GM19397 (cell line): Measurements from ENCODE around the gene NLRC5.
"Not testable (repeated sequence)": the region's sequence is repeated elsewhere in the genome, so short reads cannot be mapped to it uniquely, and the experiment has no call there.

Experiments
- ATAC-seq: cut with Tn5 transposase; IDR thresholded peaks from one replicate; pipeline ENCODE4 v1.9.1; 2021; ENCODE audit warnings: mild to moderate bottlenecking, moderate library complexity; ENCODE audit not compliant: unreplicated experiment

The NLRC5 gene

DNA sequence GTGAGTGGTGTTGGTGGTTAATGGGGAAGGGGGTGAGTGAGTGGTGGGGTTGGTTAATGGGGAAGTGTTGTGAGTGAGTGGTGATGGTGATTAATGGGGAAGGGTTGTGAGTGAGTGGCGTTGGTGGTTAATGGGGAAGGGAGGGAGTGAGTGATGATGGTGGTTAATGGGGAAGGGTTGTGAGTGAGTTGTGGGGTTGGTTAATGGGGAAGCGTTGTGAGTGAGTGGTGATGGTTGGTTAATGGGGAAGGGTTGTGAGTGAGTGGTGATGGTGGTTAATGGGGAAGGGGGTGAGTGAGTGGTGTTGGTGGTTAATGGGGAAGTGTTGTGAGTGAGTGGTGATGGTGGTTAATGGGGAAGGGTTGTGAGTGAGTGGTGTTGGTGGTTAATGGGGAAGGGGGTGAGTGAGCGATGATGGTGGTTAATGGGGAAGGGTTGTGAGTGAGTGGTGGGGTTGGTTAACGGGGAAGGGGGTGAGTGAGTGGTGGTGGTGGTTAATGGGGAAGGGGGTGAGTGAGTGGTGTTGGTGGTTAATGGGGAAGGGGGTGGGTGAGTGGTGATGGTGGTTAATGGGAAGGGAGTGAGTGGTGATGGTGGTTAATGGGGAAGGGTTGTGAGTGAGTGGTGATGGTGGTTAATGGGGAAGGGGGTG, 81.8 kb downstream of the NLRC5 start:
- ATAC-seq = not testable (repeated sequence)

DNA sequence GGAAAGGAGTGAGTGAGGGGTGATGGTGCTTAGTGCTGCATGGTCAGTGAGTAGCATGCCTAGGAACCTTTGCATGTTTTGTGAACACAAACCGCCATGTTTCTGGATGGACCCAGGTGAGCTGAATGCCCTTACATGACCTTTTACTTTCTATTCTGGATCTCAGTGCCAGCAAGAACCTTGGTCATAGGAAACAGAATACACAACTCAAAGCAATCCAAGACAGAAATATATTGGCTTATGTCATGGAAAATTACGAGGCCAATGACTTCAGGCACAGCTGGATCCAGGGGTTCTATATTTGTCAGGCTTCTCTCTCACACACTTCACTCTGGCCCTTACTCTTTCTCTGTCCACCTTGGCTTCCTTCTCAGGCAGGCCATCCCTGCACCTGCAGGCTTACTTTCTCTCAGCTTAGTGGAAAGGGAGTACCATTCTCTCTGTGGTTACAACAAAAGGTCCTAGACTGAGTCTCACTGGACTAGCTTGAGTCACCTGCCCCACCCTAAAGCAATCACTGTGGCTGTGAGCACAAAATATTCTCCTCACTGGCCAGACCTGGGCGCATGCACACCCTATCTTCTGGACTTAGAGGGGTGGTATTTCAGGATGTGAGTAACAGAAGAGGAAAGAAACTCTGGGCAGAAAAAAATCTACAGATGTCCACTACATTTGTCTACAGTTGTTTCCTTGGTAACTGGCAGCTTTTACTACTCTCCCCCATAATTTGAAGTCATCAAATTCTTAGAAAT, 82.7 kb downstream of the NLRC5 start:
- no peak for ATAC-seq

- no peak for ATAC-seq
Measured at GRCh38 chr16:57072616-57073275, 83.4 kb downstream of the NLRC5 start.

DNA sequence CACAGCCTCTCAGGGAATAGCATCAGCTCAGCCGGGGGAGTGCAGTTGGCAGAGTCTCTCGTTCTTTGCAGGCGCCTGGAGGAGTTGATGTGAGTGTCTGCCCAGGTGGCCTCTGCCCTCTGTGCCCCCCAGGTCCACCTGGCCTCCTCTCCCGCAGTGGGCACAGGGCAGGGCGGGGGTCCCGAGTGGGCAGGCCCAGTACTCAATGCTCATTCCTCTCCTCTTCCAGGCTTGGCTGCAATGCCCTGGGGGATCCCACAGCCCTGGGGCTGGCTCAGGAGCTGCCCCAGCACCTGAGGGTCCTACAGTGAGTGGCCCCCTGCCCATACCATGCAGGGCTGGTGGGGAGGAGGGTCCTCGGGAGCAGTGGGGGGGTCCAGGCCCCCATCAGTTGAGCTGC, 88.4 kb downstream of the NLRC5 start:
- no peak for ATAC-seq

DNA sequence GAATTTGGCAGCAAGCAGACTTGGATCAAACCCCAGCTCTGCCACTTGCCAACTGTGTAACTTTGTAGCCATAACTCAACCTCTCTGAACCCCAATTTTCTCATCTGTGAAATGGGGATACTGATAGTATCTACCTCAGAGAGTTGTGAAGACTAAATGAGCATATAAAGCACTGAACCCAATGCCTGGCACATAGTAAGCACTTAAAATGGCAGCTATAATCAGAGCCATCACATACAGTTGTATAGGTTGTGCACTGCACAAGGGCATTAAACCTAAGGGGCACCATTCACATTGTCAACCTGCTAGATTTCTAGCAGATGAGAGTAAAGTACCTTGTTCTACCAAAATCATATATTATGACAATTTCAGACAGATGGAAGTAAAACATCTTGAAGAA, 92.4 kb downstream of the NLRC5 start:
- ATAC-seq = no peak

DNA sequence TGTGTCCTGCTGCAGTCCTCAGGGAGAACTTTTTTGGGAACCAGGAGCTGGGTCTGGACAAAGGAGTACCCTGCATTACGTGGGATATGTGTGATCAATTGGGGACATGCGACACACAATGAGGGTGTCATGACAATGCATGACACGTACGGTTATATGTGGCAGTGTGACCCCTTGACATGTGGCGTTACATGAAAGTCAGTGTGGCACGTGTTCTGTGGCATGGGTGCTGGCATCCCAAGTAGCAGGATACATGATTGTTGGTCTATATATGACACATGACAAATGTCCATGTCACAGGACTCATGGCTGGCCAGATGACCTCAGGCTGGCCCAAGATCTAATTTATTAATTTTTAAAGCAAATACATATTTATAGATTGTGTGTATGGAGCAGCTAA, 93.3 kb downstream of the NLRC5 start:
- no peak for ATAC-seq

- no peak for ATAC-seq
Measured at GRCh38 chr16:57083485-57084126, 94.2 kb downstream of the NLRC5 start.

GRCh38 chr16:57084257-57084770, 95.0 kb downstream of the NLRC5 start:
- no peak for ATAC-seq

- ATAC-seq = no peak
Measured at GRCh38 chr16:57084996-57085395, 95.6 kb downstream of the NLRC5 start.

DNA sequence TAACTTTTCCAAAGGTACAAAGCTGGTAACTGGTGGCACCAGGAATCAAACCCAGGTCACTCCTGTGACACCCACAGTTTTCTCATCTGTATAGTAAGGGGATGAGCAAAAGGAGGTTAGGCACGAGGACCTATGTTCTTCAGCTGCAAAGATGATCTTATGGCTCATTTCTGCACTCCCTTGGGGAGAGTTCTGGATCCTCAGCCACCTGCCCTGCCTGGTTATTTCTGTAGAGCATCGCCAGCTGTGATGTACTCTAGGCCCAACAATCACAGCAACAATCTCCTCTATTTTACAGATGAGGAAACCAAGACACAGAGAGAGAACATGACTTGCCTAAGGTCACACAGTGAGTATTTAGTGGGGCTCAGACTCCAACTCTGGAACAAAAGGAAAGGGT, 97.6 kb downstream of the NLRC5 start:
- ATAC-seq = no peak

DNA sequence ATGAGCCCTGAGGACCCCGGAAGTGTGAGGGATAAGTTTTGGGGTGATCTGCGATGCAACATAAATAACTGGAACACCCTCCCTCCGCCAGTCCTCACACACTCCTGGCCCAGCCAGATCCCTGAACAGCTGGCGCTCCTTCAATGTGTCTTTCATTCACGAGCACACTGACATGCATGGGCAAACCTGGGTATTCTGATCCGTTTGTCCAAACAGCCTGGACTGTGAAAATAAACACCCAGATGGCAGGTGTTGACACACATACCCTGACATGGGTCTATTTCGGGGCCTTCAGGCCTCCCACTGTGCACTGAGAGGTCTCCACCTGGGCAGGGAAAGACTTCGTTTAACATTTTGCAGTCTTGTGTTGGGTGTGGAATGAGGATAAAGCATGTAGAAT, 100.0 kb downstream of the NLRC5 start:
- ATAC-seq = no peak

GRCh38 chr16:57091200-57091974, 102.0 kb downstream of the NLRC5 start:
- ATAC-seq = no peak

DNA sequence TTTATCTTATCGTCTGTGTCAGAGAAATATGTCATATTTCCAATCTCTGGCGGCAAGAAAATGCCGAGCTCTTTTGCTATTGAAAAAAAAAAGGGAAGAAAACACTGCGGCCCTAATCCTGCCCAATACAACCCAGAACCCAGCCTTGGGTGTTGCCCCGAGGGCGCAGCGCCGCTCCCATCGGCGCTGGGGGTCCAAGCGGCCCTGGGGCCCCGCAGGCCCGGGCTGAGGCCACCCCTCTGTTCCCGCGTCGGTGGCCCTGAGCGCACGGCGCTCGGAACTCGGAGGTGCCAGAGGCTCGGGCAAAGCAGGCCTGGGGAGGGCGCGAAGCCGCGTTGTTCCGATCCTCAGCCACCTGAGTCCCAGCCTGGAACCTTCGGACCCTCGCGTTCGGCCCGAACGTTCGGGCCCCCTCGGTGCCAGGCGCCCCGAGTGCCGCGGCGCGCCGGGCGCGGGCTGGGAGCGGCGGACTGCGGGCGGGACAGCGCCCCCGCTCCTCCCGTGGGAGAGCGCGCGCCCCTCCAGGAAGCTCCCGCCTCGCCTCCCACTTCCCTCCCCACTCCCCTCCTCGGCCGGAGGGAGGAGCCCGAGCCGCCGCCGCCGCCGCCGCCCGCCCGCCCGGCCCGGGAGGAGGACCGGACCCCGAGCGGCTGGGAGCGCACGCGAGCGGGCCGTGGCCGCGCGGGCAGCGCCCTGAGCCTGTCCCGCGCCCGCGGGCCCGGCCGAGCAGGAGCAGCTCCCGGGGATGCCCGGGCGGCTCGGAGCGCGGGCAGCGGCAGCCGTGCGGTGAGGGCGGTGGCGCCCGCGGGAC, 102.8 kb downstream of the NLRC5 start, which contains the start of gene CPNE2:
CPNE2 (plus strand) TSS at position 609 of the 811 bp plus-strand sequence. CDS start 18,160 bp downstream, outside the sequence.
- peak; percentile 47 for ATAC-seq

DNA sequence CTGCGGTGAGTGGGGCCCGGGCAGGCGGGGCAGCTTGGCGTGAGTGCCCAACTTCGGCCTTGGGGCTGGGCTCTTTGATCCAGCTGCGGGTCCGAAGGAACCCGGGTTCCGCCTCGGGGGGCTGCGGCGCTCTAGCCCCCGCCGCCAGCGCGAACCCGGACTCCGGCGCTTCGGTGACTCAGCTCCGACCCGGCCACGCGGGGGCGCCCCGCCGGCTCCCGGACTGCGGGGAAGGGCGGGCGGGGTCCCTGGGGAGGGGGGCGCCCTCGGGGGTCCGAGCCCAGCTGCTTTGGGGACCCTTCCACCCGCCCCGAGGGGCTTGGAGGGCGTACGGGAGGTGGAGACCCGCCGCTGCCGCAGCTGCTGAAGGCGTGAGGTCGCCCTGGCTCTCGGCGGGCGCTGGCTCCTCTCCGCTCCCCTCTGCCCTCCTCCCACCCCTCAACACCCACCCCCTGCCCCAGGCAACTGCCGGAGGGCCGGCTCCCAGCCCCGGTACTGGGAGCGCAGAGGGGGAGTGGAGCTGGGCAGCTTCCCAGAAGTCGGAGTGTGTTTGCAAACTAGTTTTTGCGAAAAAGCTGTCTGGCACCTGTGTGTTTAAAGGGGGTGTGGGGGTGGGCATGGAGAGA, 103.5 kb downstream of the NLRC5 start:
- ATAC-seq = peak; percentile 33

- ATAC-seq = no peak
Measured at GRCh38 chr16:57093666-57094564, 104.6 kb downstream of the NLRC5 start.

DNA sequence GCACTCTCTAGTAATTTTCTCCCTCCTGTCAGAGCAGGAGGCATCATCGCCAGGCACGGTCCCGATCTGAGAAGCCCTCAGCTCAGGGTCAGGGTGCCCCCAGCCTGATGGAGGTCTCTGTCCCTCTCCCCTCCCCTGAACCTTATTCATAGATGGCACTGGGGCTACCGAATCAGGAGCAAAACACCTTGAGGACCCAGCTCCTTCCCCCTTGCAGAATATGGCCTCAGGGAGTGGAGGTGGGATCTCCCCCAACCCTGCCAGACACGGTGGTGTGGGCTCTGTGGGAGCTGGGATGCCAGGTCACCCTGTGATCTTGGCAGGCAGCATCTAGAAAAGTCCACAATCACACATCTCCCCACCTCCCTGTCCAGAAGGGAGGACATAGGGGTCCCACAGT, 105.6 kb downstream of the NLRC5 start:
- ATAC-seq = no peak

DNA sequence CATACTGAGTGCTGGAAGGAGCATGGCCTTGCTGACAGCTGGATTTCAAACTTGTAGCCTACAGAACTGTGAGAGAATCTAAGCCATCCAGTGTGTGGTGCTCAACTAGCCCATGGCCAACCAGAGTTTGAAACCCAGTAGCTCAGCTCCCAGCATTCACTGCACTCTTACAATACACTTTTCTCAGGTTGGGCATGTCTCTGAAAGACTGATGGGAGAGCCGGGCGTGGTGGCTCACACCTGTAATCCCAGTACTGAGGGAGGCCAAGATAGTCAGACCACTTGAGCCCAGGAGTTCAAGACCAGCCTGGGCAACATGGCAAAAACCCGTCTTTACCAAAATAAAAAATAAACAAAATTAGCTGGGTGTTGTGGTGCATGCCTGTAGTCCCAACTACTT, 106.8 kb downstream of the NLRC5 start:
- no peak for ATAC-seq

GRCh38 chr16:57096793-57097192, 107.4 kb downstream of the NLRC5 start:
- no peak for ATAC-seq
